ENCODE measurements around the gene PEX7.

Gene PEX7, protein sequence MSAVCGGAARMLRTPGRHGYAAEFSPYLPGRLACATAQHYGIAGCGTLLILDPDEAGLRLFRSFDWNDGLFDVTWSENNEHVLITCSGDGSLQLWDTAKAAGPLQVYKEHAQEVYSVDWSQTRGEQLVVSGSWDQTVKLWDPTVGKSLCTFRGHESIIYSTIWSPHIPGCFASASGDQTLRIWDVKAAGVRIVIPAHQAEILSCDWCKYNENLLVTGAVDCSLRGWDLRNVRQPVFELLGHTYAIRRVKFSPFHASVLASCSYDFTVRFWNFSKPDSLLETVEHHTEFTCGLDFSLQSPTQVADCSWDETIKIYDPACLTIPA

DNA sequence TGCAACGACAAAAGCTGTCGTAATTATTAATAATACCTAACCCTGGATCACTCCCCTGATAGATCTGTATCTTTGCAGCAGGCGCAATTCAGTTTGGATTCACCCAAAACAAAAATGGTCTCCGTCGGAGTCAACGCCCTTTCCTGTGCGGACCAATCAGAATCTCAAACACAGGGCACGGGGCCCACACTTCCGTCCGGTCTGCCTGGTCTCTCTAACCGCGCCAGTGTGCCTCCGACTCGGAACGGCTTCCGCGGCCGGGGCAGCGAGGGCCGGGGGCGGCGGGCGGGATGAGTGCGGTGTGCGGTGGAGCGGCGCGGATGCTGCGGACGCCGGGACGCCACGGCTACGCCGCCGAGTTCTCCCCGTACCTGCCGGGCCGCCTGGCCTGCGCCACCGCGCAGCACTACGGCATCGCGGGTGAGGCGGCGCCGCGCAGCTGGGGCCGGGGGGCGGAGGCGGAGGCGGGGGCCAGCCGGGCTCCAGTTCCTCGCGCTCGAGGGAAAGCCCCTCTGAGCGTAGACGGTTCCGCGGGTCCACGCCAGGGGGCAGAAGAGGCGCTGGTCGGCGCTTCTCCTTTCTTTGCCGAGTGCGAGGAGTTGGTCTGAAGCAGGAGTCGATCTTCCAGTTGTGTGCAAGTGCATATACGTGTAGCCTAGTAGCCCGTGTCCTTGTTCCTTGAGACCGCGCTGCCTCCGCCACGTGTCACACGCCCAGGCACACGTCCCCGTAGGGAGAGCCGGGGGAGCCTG is at the start of gene PEX7:
PEX7 (plus strand) TSS at position 217 of the 752 bp plus-strand sequence; CDS start at position 291, 74 bp downstream.
- Histone ChIP-seq H3K4me2 (ENCODE audit: low read length) (peak within 1 kb of the TSS; percentile 93), H3K4me3 (ENCODE audit: low read length) (peak within 1 kb of the TSS; percentile 74), H4K20me1 (ENCODE audit: control insufficient read depth, insufficient read depth, low read depth, low read length) (no peaks in the 10 kb centered on the region), H3K79me2 (ENCODE audit: control insufficient read depth, low read length) (no peaks in the 10 kb centered on the region), H3K27me3 (ENCODE audit: control insufficient read depth, low read length) (no peaks in the 10 kb centered on the region), H3K9me3 (ENCODE audit: control insufficient read depth, insufficient read depth, low read length) (no peaks in the 10 kb centered on the region), H3F3A (ENCODE audit: control insufficient read depth, insufficient read depth) (peaks cover 3% of the 10 kb centered on the region; the same call in 1 of the 2 replicates), H3K36me3 (ENCODE audit: control insufficient read depth, low read length) (peaks cover 5% of the 10 kb centered on the region), H3K4me1 (ENCODE audit: control insufficient read depth, low read length) (peaks cover 15% of the 10 kb centered on the region), H3K27ac (ENCODE audit: low read depth, low read length) (no peak within 1 kb of the TSS), H3K9me2 (replicated peaks; ENCODE audit: control insufficient read depth, low read length) (no peaks in the 10 kb centered on the region)
- TF ChIP-seq, protein P1, sequence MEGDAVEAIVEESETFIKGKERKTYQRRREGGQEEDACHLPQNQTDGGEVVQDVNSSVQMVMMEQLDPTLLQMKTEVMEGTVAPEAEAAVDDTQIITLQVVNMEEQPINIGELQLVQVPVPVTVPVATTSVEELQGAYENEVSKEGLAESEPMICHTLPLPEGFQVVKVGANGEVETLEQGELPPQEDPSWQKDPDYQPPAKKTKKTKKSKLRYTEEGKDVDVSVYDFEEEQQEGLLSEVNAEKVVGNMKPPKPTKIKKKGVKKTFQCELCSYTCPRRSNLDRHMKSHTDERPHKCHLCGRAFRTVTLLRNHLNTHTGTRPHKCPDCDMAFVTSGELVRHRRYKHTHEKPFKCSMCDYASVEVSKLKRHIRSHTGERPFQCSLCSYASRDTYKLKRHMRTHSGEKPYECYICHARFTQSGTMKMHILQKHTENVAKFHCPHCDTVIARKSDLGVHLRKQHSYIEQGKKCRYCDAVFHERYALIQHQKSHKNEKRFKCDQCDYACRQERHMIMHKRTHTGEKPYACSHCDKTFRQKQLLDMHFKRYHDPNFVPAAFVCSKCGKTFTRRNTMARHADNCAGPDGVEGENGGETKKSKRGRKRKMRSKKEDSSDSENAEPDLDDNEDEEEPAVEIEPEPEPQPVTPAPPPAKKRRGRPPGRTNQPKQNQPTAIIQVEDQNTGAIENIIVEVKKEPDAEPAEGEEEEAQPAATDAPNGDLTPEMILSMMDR (IDR thresholded peaks at IDR 0.05; ENCODE audit: low read depth, low read length, poor library complexity, severe bottlenecking): peak; percentile 41
- no peak for TF ChIP-seq EZH2phosphoT487 (IDR thresholded peaks at IDR 0.05; ENCODE audit: borderline replicate concordance, low read length)

DNA sequence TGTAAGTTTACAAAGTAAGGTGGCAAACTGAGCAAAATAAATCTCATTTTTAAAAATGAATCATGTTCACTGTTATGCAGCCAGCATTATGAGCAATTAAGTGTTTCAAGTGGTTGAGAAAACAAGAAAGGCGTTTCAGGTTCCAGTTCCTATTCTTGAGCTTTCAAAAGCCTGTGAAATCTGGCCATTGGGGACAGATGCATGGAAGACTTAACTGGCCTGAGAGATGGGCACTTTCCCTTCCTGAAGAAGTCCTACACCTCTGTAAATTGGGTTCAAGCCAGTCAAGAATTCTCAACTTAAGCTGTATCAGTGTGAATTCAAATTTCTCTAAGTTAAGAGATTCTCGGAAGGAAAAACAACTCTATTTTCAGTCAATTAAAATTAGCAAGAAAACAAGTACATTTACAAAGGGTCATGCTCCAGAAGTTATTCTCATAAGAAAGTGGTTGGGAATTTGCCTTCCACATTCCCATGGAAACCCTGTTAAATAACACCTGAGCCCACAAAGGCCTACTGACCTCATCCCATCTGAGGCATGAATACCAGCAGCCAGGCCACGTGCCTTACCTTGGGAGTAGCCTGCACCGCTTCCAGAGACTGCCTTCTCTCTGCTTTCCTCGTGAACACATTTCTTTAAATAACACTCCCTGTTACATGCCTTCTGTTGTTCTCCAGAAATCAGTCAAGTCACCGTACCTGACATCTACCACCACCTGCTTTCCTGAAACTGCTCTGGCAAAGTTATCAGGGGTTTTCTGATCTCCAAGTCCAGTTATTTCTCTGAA is 49.5 kb upstream of the PEX7 start:
- Histone ChIP-seq H3K9me2 (replicated peaks; ENCODE audit: control insufficient read depth, low read length) (no peaks in the 10 kb centered on the region), H3K4me1 (ENCODE audit: control insufficient read depth, low read length) (peaks cover under 1% of the 10 kb centered on the region), H3K79me2 (ENCODE audit: control insufficient read depth, low read length) (no peaks in the 10 kb centered on the region)

DNA sequence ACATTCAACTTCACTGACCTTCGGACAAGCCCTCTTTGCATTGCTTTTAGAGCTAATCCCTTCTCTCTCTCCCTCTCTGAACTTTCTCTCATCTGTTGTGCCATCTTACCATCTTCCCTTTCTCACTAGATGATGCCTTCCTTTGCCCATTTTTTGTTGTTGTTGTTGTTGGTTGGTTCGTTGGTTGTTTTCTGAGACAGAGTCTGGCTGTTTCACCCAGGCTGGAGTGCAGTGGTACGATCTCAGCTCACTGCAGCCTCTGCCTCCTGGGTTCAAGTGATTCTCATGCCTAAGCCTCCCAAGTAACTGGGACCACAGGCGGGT is 49.0 kb upstream of the PEX7 start:
- H3K4me2 ChIP-seq (ENCODE audit: low read length): no peak overlapping the region
- H3K27ac ChIP-seq (ENCODE audit: low read depth, low read length): no peak overlapping the region
- H3K4me3 ChIP-seq (ENCODE audit: low read length): no peak overlapping the region
- H3K4me1 ChIP-seq (ENCODE audit: control insufficient read depth, low read length): no peaks in the 10 kb centered on the region
- H3K27me3 ChIP-seq (ENCODE audit: control insufficient read depth, low read length): no peaks in the 10 kb centered on the region
- H3F3A ChIP-seq (ENCODE audit: control insufficient read depth, insufficient read depth): no peaks in the 10 kb centered on the region
- no peaks in the 10 kb centered on the region for H3K36me3 ChIP-seq (ENCODE audit: control insufficient read depth, low read length)
- TF ChIP-seq EZH2phosphoT487 (IDR thresholded peaks at IDR 0.05; ENCODE audit: borderline replicate concordance, low read length): no peak
- TF ChIP-seq, protein P1 (IDR thresholded peaks at IDR 0.05; ENCODE audit: low read depth, low read length, poor library complexity, severe bottlenecking): no peak
- H3K9me3 ChIP-seq (ENCODE audit: control insufficient read depth, insufficient read depth, low read length): no peaks in the 10 kb centered on the region
- H4K20me1 ChIP-seq (ENCODE audit: control insufficient read depth, insufficient read depth, low read depth, low read length): no peaks in the 10 kb centered on the region
- no peaks in the 10 kb centered on the region for H3K9me2 ChIP-seq (replicated peaks; ENCODE audit: control insufficient read depth, low read length)
- no peaks in the 10 kb centered on the region for H3K79me2 ChIP-seq (ENCODE audit: control insufficient read depth, low read length)

More for the DNA sequence above, 49.5 kb upstream of the PEX7 start:
- Histone ChIP-seq H3F3A (ENCODE audit: control insufficient read depth, insufficient read depth) (no peaks in the 10 kb centered on the region), H3K27ac (ENCODE audit: low read depth, low read length) (no peak overlapping the region), H3K4me2 (ENCODE audit: low read length) (no peak overlapping the region), H3K9me3 (ENCODE audit: control insufficient read depth, insufficient read depth, low read length) (no peaks in the 10 kb centered on the region), H3K4me3 (ENCODE audit: low read length) (no peak overlapping the region), H4K20me1 (ENCODE audit: control insufficient read depth, insufficient read depth, low read depth, low read length) (no peaks in the 10 kb centered on the region), H3K27me3 (ENCODE audit: control insufficient read depth, low read length) (no peaks in the 10 kb centered on the region), H3K36me3 (ENCODE audit: control insufficient read depth, low read length) (no peaks in the 10 kb centered on the region)
- no peak for TF ChIP-seq EZH2phosphoT487 (IDR thresholded peaks at IDR 0.05; ENCODE audit: borderline replicate concordance, low read length)
- TF ChIP-seq, protein P1 (IDR thresholded peaks at IDR 0.05; ENCODE audit: low read depth, low read length, poor library complexity, severe bottlenecking): no peak
